Activated CD4-positive, alpha-beta T cell treated with anti-CD3 and anti-CD28 coated beads for 1 hour (primary cell): Measurements from ENCODE around the gene PRUNE2.
"Not testable (repeated sequence)": the region's sequence is repeated elsewhere in the genome, so short reads cannot be mapped to it uniquely, and the experiment has no call there.

ENCODE experiments used
- DNase-seq: peaks from one replicate; pipeline ENCODE4 v3.0.0-alpha.2; 2020

The PRUNE2 gene

GRCh38 chr9:76793784-76794431 lies 112.0 kb downstream of the PRUNE2 start:
- DNase-seq: no peak

DNA sequence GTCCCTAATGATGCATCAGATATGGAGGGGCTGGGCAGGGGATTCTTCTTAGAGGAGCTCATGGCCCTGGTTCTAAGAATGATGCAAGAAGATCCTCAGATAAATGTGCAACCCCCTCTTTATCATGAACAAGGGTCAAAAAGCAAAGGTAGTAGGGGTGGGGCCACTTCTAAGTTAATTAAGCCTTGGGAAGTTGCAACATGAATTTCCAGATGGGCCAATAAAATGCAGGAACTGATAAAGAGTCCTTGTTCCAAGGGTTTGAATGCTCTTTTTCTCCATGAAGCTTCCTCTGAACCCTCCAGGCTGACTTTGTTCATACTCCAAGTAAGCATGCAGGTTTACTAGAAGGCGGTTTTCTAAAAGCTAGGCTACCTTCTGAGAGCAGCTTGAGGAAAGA lies 116.1 kb downstream of the PRUNE2 start:
- DNase-seq: no peak

GRCh38 chr9:76787677-76788076 lies 118.2 kb downstream of the PRUNE2 start:
- DNase-seq: no peak

GRCh38 chr9:76785501-76785900 lies 120.4 kb downstream of the PRUNE2 start:
- no peak for DNase-seq

GRCh38 chr9:76784881-76785280 lies 121.0 kb downstream of the PRUNE2 start:
- no peak for DNase-seq

- DNase-seq: no peak
These were observed 133.0 kb downstream of the PRUNE2 start for GRCh38 chr9:76772686-76773445.

GRCh38 chr9:76766126-76766525 lies 139.8 kb downstream of the PRUNE2 start:
- DNase-seq: no peak

DNA sequence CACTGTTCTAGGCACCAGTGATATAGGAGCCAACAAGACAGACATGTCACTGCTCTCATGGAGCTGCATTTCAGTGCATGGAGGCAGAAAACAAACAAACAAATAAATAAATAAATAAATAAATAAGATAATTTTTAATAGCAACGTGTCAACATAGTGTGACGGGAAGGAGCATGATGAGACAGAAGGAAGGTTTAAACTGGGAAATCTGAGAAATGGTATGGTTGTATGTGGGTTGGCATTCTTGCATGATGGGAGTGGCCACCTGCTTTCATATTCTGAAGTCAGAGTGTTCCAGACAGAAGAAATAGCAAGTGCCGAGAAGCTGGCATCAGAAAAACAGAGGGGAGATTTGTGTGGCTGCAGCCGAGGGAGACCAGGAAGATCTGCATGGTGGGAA lies 141.8 kb downstream of the PRUNE2 start, which contains the start of gene PCA3:
Gene PCA3 (plus strand): TSS at position 301 of the 400 bp plus-strand sequence.
- no peak for DNase-seq

DNA sequence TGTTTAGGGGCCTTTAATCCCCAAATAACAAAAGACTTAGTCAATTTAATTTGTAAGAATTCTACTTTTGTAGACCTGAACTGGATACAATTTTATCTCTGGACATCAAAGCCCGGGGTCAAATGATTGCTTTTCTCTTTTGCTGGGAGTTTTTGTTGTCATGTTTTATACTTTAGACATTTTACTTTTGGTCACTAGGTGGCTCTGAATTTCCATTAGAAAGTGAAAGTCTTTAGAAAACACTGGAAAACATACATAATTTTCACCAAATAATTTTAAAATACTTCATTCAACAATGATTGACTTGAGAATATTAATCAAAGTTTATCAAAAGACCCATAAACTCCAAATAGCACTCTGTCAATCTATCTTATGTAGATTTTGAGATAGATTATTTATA lies 144.5 kb downstream of the PRUNE2 start:
- DNase-seq: no peak

DNA sequence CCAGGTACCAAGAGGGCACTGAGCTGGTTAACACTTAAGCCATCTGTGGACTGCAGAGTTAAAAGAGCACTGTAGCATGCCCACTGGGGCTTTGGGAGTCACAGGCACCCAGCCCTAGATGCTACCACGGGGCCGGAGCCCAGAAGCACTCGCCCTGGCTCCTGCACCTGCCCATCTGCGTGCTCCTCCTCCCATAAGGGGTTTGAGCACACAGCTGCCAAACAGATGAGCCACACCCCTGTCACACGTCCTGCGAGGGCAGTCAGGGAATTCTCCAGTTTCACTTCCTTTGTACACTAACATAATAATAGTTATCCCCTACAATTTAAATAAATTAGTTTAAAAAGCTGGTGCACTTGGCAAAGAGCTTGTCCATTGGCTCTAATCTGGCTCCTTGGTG lies 146.2 kb downstream of the PRUNE2 start:
- DNase-seq: no peak

DNA sequence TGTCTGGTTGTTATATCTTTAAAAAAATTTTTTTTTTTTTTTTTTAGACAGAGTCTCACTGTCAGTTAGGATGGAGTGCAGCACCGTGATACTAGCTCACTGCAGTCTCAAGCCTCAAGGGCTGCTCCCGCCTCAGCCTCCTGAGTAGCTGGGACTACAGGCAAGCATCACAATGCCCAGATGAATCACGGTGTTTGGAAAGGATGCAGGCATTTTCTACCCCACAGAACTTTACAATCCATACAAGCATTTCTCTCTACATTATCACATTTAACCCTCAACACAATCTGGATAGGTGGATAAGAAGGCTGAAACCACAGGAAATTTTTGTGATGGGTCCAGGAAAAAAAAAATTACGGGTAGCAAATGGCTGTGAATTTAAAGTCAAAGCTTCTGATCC lies 147.4 kb downstream of the PRUNE2 start:
- no peak for DNase-seq

DNA sequence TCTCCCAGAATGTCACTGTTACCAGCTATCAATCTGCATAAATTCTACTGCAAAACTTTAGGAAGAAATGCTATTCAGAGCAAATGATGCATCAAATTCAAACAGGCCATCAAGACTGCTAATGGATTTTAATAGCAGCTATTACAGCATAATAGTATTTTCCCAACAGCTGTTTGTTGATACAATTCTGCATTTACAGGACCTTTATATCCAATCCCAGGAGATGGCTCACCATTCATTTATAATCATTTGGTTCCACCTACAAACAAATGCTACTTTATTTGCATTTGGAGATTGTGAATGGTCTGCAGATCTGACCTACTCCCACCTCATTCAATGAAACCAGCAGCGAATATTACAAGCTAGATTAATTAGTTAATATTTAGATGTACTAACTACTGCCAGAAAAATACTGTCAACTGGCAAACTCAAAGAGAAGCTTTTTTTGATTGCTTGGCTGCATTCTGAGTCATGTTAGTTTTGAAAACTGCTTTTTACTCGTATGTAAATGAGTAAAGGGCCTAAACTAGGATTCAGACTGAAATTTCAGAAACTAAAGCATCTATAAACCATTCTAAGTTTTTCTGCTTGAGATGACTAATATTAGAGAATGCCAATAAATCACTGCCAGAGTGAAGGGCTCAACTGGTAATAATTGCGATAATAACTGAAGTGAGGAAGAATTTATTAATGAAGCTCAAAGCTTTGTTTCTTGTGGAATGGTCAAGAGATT lies 148.8 kb downstream of the PRUNE2 start:
- DNase-seq: no peak

DNA sequence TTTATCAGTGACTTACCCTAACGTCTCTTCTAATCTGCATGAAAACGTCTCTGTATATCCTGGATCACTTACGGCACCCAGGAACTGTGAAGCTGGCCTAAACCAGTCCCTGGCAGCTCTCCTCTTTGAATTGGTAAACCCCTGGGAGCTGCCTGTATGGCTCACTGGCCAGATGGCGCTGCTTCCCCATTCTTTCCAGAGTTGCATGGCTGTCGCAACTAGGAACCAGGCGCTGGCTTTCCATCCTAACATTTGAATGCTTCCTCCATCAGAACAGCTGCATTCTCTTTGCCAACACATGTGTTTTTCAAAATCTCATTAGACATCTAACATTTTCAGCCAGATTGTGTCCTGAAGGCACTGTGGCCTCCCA lies 149.7 kb downstream of the PRUNE2 start:
- DNase-seq: no peak

- no peak for DNase-seq
These were observed 154.9 kb downstream of the PRUNE2 start for GRCh38 chr9:76751001-76751400.

- no peak for DNase-seq
These were observed 161.6 kb downstream of the PRUNE2 start for GRCh38 chr9:76744336-76744735.

DNA sequence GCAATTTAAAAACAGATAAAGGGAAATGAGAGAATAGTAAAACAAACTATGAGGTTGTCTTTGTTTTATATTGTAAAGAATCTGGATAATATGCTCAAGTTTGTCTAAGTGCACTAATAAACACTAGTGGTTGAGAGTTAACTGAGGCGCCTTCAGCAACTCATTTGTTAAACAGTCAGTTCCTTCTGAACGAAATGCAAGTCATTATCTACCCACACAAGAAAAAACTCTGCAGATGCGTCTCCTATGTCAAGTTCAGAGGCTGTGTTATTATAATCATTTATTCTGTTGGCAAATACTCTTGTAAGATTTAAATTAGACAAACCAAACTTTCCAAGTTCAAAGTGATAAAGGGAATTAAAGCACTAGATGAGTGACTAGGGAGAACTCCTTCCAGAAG lies 162.0 kb downstream of the PRUNE2 start:
- DNase-seq: no peak

DNA sequence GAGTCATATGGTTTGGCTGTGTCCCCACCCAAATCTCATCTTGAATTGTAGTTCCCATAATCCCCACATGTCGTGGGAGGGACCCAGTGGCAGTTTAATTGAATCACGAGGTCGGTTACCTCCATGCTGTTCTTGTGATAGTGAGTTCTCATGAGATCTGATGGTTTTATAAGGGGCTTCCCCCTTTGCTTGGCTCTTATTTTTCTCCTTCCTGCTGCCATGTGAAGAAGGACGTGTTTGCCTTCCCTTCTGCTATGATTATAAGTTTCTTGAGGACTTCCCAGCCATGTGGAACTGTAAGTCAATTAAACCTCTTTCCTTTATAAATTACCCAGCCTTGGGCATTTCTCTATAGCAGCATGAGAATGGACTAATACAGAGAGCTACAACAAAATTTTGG lies 163.0 kb downstream of the PRUNE2 start:
- DNase-seq: not testable (repeated sequence)

- DNase-seq: no peak
These were observed 164.4 kb downstream of the PRUNE2 start for GRCh38 chr9:76741524-76741923.

DNA sequence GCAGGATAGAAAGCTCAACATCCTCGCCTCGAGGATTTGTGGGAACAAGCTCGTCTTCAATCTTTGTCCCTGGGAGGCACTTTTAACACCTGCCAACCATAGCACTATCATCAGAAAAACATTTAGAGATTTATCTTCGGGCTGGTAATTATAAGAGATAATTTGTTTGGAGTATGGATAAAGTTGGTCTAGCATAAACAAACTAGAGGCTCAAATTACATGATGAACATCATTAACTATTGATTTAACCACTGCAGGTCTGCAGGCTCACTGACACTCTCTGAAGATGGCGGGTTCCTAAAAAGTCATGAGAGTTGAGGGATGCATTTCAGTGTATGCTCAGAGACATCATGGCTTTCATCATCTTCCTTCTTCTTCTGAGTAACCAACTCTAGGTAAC lies 167.5 kb downstream of the PRUNE2 start:
- DNase-seq: no peak

DNA sequence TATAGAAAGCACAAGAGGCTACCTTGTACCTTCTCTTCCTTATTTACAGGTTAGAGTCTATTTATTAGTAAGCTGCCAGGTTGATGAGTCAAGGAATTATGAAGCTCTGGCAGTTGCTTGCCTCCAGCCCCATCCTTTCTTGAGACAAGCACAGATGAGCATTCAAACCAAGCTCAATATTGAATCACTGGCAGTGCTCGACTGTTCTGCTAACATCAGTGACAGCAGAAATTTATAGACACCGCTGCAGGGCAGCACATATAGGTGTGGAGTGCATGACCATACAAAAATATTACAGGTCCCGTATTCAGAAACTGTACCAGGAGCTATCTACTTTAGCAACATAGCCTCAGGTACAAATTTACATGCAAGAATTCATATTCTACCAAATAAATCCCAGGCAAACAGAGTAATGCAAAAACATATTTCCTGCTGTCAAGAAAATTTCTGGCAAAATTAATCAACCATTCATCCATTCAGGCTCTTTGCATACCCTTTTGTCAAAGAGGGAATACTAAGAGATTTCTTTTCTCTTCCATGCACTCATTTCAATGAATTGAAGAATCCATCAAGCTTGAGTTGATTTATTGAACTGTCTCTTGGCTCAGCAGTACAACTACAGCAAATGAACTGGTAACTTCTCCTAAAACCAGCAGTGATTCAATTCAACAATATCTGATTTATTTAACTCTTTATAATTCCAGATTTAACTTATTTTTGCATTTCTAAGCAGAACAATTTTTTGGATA lies 168.6 kb downstream of the PRUNE2 start:
- DNase-seq: no peak

DNA sequence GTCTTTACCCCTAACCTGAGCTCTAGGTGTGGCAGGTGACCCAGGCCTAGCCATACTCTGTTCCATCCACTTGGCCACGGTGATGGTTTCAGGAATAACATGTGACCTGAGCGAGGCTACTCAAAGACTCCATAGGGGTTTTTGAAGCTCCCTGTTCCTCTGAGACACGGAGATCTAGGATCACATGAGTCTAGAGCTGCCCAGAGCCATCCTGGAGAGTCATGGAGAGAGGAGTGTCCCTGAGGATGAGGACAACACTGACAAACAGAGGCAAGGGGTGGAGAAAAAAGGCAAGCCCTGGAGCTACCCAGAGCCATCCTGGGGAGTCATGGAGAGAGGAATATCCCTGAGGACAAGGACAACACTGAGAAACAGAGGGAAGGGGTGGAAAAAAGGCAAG lies 171.2 kb downstream of the PRUNE2 start:
- no peak for DNase-seq

DNA sequence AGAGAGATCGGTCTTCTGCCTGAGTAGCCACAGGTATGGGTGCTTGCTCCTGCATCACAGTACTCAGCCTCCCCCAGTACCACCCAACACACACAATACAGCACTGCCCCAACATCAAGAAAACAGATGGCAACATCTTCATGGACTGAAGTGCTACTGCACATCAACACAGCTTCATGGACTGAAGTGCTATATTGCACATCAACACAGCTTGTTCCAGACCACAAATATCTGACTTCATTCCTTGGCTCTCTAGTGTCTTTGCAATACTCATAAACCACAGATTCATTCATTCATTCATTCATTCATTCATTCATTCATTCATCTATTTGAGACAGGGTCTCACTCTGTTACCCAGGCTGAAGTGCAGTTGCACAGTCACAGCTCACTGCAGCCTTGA lies 172.8 kb downstream of the PRUNE2 start:
- DNase-seq: no peak

- no peak for DNase-seq
These were observed 173.5 kb downstream of the PRUNE2 start for GRCh38 chr9:76732341-76732958.
